Measurements from ENCODE around the gene BTNL2. TPM values are rescaled to one million over a fixed set of nuclear protein-coding genes. Genes with fewer than 3 reads are reported as not detected.
A peak's percentile ranks its signal among the peaks of the same experiment; 100 is the strongest.

BTNL2 gene
- polyA plus RNA-seq, 1 donor from 2014 or later = not detected

GRCh38 chr6:32430179-32430578, 23.2 kb upstream of the BTNL2 start:
- H3K4me1 Mint-ChIP-seq = peaks cover 4 to 9% (median 5%) of the 10 kb centered on the region in 3 donors
- no peak overlapping the region for H3K27ac Mint-ChIP-seq
- H3K4me3 Mint-ChIP-seq = no peak overlapping the region
- H3K27me3 Mint-ChIP-seq = no peaks in the 10 kb centered on the region
- no peaks in the 10 kb centered on the region for H3K36me3 Mint-ChIP-seq
- no peaks in the 10 kb centered on the region for H3K9me3 Mint-ChIP-seq

GRCh38 chr6:32427934-32428474, 21.0 kb upstream of the BTNL2 start:
- Mint-ChIP-seq H3K4me3 (no peak overlapping the region), H3K27ac (no peak overlapping the region)

GRCh38 chr6:32427218-32427617, 20.2 kb upstream of the BTNL2 start:
- no peaks in the 10 kb centered on the region for H3K27me3 Mint-ChIP-seq
- H3K4me1 Mint-ChIP-seq = peaks cover 0 to 3% (median 3%) of the 10 kb centered on the region in 3 donors
- no peak overlapping the region for H3K4me3 Mint-ChIP-seq

More at GRCh38 chr6:32427934-32428474, 21.0 kb upstream of the BTNL2 start:
- no peaks in the 10 kb centered on the region for H3K27me3 Mint-ChIP-seq
- no peaks in the 10 kb centered on the region for H3K9me3 Mint-ChIP-seq
- peaks cover 0 to 5% (median 4%) of the 10 kb centered on the region in 3 donors for H3K4me1 Mint-ChIP-seq
- no peaks in the 10 kb centered on the region for H3K36me3 Mint-ChIP-seq

GRCh38 chr6:32426338-32426737, 19.4 kb upstream of the BTNL2 start:
- H3K36me3 Mint-ChIP-seq = no peaks in the 10 kb centered on the region
- H3K27ac Mint-ChIP-seq = no peak overlapping the region
- no peaks in the 10 kb centered on the region for H3K4me1 Mint-ChIP-seq
- no peak overlapping the region for H3K4me3 Mint-ChIP-seq
- H3K9me3 Mint-ChIP-seq = no peaks in the 10 kb centered on the region
- no peaks in the 10 kb centered on the region for H3K27me3 Mint-ChIP-seq

More at GRCh38 chr6:32427218-32427617, 20.2 kb upstream of the BTNL2 start:
- H3K36me3 Mint-ChIP-seq = no peaks in the 10 kb centered on the region
- no peak overlapping the region for H3K27ac Mint-ChIP-seq
- H3K9me3 Mint-ChIP-seq = no peaks in the 10 kb centered on the region

GRCh38 chr6:32424589-32425300, 17.8 kb upstream of the BTNL2 start:
- Mint-ChIP-seq H3K27ac (no peak overlapping the region), H3K36me3 (no peaks in the 10 kb centered on the region), H3K4me1 (no peaks in the 10 kb centered on the region), H3K4me3 (no peak overlapping the region), H3K27me3 (no peaks in the 10 kb centered on the region), H3K9me3 (no peaks in the 10 kb centered on the region)

GRCh38 chr6:32416036-32416435, 9.1 kb upstream of the BTNL2 start:
- no peaks in the 10 kb centered on the region for H3K36me3 Mint-ChIP-seq
- H3K27ac Mint-ChIP-seq = no peak overlapping the region
- H3K4me3 Mint-ChIP-seq = no peak overlapping the region
- no peaks in the 10 kb centered on the region for H3K9me3 Mint-ChIP-seq
- H3K4me1 Mint-ChIP-seq = peaks cover 14 to 16% (median 16%) of the 10 kb centered on the region in 3 donors
- peaks cover 16% of the 10 kb centered on the region for H3K27me3 Mint-ChIP-seq

- H3K36me3 Mint-ChIP-seq = no peaks in the 10 kb centered on the region
- no peaks in the 10 kb centered on the region for H3K9me3 Mint-ChIP-seq
- peaks cover 16% of the 10 kb centered on the region for H3K27me3 Mint-ChIP-seq
- H3K4me1 Mint-ChIP-seq = peaks cover 14 to 16% (median 16%) of the 10 kb centered on the region in 3 donors
- peak overlapping the region in 1 of 4 donors; percentile 69 for H3K4me3 Mint-ChIP-seq
- peak overlapping the region in 1 of 3 donors; percentile 45 for H3K27ac Mint-ChIP-seq
Observed at GRCh38 chr6:32415521-32416019, 8.6 kb upstream of the BTNL2 start.

- H3K36me3 Mint-ChIP-seq = no peaks in the 10 kb centered on the region
- H3K9me3 Mint-ChIP-seq = no peaks in the 10 kb centered on the region
- peaks cover 17% of the 10 kb centered on the region for H3K27me3 Mint-ChIP-seq
- peak overlapping the region in 1 of 3 donors; percentile 73 for H3K27ac Mint-ChIP-seq
- H3K4me3 Mint-ChIP-seq = peak overlapping the region in 1 of 4 donors; percentile 83
- H3K4me1 Mint-ChIP-seq = peaks cover 14 to 16% (median 16%) of the 10 kb centered on the region in 3 donors
Observed at GRCh38 chr6:32413427-32414047, 6.6 kb upstream of the BTNL2 start.

GRCh38 chr6:32411566-32412327, 4.8 kb upstream of the BTNL2 start:
- no peaks in the 10 kb centered on the region for H3K9me3 Mint-ChIP-seq
- H3K4me3 Mint-ChIP-seq = no peak overlapping the region
- H3K36me3 Mint-ChIP-seq = no peaks in the 10 kb centered on the region
- H3K27ac Mint-ChIP-seq = no peak overlapping the region
- H3K27me3 Mint-ChIP-seq = peaks cover 21% of the 10 kb centered on the region
- H3K4me1 Mint-ChIP-seq = peaks cover 14 to 16% (median 16%) of the 10 kb centered on the region in 3 donors

- Mint-ChIP-seq H3K9me3 (no peaks in the 10 kb centered on the region), H3K27me3 (peaks cover 21% of the 10 kb centered on the region), H3K27ac (no peak overlapping the region)
Observed at GRCh38 chr6:32410906-32411305, 3.9 kb upstream of the BTNL2 start.

GRCh38 chr6:32406197-32406596, 784 bp downstream of the BTNL2 start:
- Mint-ChIP-seq H3K27me3 (peaks cover 7% of the 10 kb centered on the region), H3K4me1 (peaks cover 2 to 4% (median 2%) of the 10 kb centered on the region in 3 donors), H3K27ac (no peak overlapping the region), H3K36me3 (no peaks in the 10 kb centered on the region), H3K9me3 (no peaks in the 10 kb centered on the region), H3K4me3 (peak overlapping the region in 1 of 4 donors; percentile 23)

More at GRCh38 chr6:32410906-32411305, 3.9 kb upstream of the BTNL2 start:
- Mint-ChIP-seq H3K4me3 (no peak overlapping the region), H3K36me3 (no peaks in the 10 kb centered on the region), H3K4me1 (peaks cover 14 to 16% (median 14%) of the 10 kb centered on the region in 3 donors)

GRCh38 chr6:32405656-32406055, 1.3 kb downstream of the BTNL2 start:
- Mint-ChIP-seq H3K4me3 (peak overlapping the region in 1 of 4 donors; percentile 23), H3K4me1 (peaks cover 2 to 4% (median 2%) of the 10 kb centered on the region in 3 donors), H3K36me3 (no peaks in the 10 kb centered on the region), H3K9me3 (no peaks in the 10 kb centered on the region), H3K27ac (no peak overlapping the region), H3K27me3 (peaks cover 7% of the 10 kb centered on the region)

- peaks cover 2% of the 10 kb centered on the region for H3K27me3 Mint-ChIP-seq
- H3K9me3 Mint-ChIP-seq = no peaks in the 10 kb centered on the region
- H3K4me1 Mint-ChIP-seq = peaks cover 4 to 15% (median 10%) of the 10 kb centered on the region in 3 donors
- no peaks in the 10 kb centered on the region for H3K36me3 Mint-ChIP-seq
- H3K27ac Mint-ChIP-seq = no peak overlapping the region
- no peak overlapping the region for H3K4me3 Mint-ChIP-seq
Observed at GRCh38 chr6:32402812-32403211, 4.2 kb downstream of the BTNL2 start.

GRCh38 chr6:32401284-32401963, 5.6 kb downstream of the BTNL2 start:
- Mint-ChIP-seq H3K27me3 (no peaks in the 10 kb centered on the region), H3K4me1 (peaks cover 11 to 21% (median 17%) of the 10 kb centered on the region in 3 donors), H3K36me3 (no peaks in the 10 kb centered on the region), H3K4me3 (no peak overlapping the region), H3K9me3 (no peaks in the 10 kb centered on the region), H3K27ac (no peak overlapping the region)
